Body of pancreas (tissue), 4 donors: ENCODE results near the gene ROR1. TPM values are rescaled to one million over a fixed set of nuclear protein-coding genes. Genes with fewer than 3 reads are reported as not detected.
A peak's percentile ranks its signal among the peaks of the same experiment; 100 is the strongest.

Experiments
- ATAC-seq: fragments of 150-250 bp; one replicate; pipeline ENCODE4 v1.9.1; 2016
- DNase-seq, 4 donors: peaks; one replicate each; pipeline ENCODE4 v3.0.0-alpha.2; 2019
- H3K27ac ChIP-seq, 4 donors: fragments of 200-600 bp; sonication (generic); 1 replicate in 3 of 4; 2 replicates in 1 of 4; pipeline versions ENCODE4 v1.5.1 to v1.6.1; 2016 to 2019; ENCODE audit warnings: mild to moderate bottlenecking in 1 of 4, mixed read lengths in 1 of 4, moderate library complexity in 1 of 4
- H3K27me3 ChIP-seq, 2 donors: fragments of 200-600 bp; sonication (generic); one replicate each; pipeline ENCODE4 v1.6.0; 2016; ENCODE audit warnings: mild to moderate bottlenecking in 1 of 2
- H3K36me3 ChIP-seq, 2 donors: fragments of 200-600 bp; sonication (generic); replicated peaks in 1 of 2; 2 replicates each; pipeline ENCODE4 v1.5.1; 2016; ENCODE audit warnings: low read depth in 2 of 2; ENCODE audit not compliant: insufficient read depth in 1 of 2
- H3K4me1 ChIP-seq: fragments of 200-600 bp; sonication (generic); one replicate; pipeline ENCODE4 v1.6.0; 2016
- H3K4me3 ChIP-seq, 2 donors: fragments of 200-600 bp; sonication (generic); 1 replicate in 1 of 2; 2 replicates in 1 of 2; pipeline ENCODE4 v1.5.1; 2016 to 2019
- H3K9me3 ChIP-seq, 3 donors: fragments of 200-600 bp; sonication (generic); 1 replicate in 2 of 3; 2 replicates in 1 of 3; pipeline ENCODE4 v1.5.1; 2016
- POLR2A ChIP-seq, 3 donors: fragments of 450-650 bp; IDR thresholded peaks; one replicate each; pipeline ENCODE4 v1.6.1; 2016; ENCODE audit warnings: antibody characterized with exemption in 3 of 3, mild to moderate bottlenecking in 2 of 3
- WGBS, 2 donors: methylation state at CpG; one replicate each; pipeline ENCODE4 v1.1.5; 2017; 5-methylcytosine and 5-hydroxymethylcytosine counted together
- intact Hi-C: fragments of 100-400 bp; cut with DNase I; formaldehyde crosslinking; loops from one replicate; pipeline ENCODE4 v1.15.1; 2023
- total RNA-seq, 2 donors: library from RNA; depleted of rRNA; stranded (reverse); fragments of >200 nt; gene quantifications; one replicate each; pipeline ENCODE4 v1.1.0, GENCODE V29; 2016
- TF ChIP-seq, protein P1 (sequence below), 7 experiments: fragments of 450-650 bp in 4 of 7; fragments of 200-600 bp in 3 of 7; sonication (generic) in 3 of 7; IDR thresholded peaks; one replicate each; pipeline ENCODE4 v1.5.1; 2016 to 2019; ENCODE audit warnings: antibody characterized with exemption in 7 of 7

The ROR1 gene
- total RNA-seq, 2 donors from 2014 or later = 26.7 to 56.0 TPM

DNA sequence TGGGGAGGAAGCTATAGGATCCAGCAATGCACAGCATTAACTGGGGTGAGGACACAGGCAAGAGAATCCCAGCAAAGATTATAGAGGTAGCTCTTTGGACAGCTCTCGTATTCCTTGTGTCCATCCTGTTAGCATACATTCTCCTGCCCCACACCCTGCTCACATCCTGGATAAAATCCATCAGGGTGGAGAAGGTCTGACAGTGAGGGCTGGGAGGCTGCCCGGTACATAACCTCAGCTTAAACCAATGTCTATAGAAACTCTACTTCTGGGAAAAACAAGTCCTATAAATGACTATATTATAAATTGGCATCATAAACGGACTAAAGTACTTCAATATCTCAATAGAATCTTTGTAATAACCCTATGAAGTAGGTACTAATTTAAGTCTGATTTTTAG is 392.8 kb downstream of the ROR1 start:
- intact Hi-C loops = no loop called here
- 89 to 94% methylated on average over 3 of the region's 3 CpGs for WGBS, 2 donors

DNA sequence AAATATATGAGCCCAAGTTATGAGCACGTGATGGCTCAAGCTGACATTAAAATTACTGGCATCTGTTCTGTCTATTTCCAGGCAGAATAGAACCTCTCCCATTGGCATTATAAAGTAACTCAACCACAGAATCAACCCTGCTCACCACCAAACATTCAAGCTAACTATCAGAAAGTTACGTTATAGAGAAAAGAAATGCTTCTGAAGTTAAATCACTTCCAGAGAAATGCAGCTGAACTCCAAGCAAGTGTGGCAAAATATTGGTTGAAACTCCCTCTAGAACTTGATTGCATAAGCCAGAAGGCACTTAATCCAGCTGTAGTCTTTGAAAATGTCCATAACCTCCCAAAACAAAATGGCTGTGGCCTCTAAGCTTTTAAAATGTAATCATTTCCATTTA is 393.4 kb downstream of the ROR1 start:
- Histone ChIP-seq H3K9me3 (no peaks in the 10 kb centered on the region), H3K36me3 (no peaks in the 10 kb centered on the region), H3K27ac (no peak overlapping the region), H3K4me1 (no peaks in the 10 kb centered on the region), H3K4me3 (no peak overlapping the region), H3K27me3 (no peaks in the 10 kb centered on the region)
- no peak for ATAC-seq
- TF ChIP-seq, protein P1, sequence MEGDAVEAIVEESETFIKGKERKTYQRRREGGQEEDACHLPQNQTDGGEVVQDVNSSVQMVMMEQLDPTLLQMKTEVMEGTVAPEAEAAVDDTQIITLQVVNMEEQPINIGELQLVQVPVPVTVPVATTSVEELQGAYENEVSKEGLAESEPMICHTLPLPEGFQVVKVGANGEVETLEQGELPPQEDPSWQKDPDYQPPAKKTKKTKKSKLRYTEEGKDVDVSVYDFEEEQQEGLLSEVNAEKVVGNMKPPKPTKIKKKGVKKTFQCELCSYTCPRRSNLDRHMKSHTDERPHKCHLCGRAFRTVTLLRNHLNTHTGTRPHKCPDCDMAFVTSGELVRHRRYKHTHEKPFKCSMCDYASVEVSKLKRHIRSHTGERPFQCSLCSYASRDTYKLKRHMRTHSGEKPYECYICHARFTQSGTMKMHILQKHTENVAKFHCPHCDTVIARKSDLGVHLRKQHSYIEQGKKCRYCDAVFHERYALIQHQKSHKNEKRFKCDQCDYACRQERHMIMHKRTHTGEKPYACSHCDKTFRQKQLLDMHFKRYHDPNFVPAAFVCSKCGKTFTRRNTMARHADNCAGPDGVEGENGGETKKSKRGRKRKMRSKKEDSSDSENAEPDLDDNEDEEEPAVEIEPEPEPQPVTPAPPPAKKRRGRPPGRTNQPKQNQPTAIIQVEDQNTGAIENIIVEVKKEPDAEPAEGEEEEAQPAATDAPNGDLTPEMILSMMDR (IDR thresholded peaks at IDR 0.05) = no peak
- no peak for TF ChIP-seq POLR2A (IDR thresholded peaks at IDR 0.05)
- intact Hi-C loops = no loop called here
- WGBS, 2 donors = 43 to 72% methylated on average over 2 of the region's 2 CpGs
- DNase-seq = no peak

More for the DNA sequence above, 392.8 kb downstream of the ROR1 start:
- Histone ChIP-seq H3K36me3 (no peaks in the 10 kb centered on the region), H3K9me3 (no peaks in the 10 kb centered on the region), H3K4me3 (no peak overlapping the region), H3K4me1 (no peaks in the 10 kb centered on the region), H3K27me3 (no peaks in the 10 kb centered on the region), H3K27ac (no peak overlapping the region)
- no peak for DNase-seq
- TF ChIP-seq POLR2A (IDR thresholded peaks at IDR 0.05) = no peak
- TF ChIP-seq, protein P1 (IDR thresholded peaks at IDR 0.05) = no peak
- no peak for ATAC-seq

DNA sequence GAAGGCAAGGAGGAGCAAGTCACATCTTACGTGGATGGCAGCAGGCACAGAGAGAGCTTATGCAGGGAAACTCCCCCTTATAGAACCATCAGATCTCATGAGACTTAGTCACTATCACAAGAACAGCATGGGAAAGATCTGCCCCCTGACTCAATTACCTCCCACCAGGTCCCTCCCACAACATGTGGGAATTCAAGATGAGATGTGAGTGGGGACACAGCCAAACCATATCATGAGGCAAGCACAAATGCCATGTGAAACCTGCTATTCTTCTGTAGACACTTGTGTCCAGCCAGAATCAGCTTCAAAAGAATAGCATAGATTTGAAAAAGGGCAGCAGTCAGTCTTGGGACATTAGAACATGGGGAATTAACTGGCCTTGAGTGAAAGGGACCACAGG is 397.4 kb downstream of the ROR1 start:
- Histone ChIP-seq H3K9me3 (no peaks in the 10 kb centered on the region), H3K4me1 (peaks cover 23% of the 10 kb centered on the region), H3K27me3 (no peaks in the 10 kb centered on the region), H3K36me3 (no peaks in the 10 kb centered on the region), H3K27ac (peak overlapping the region in 2 of 4 donors; percentile 6 to 60), H3K4me3 (no peak overlapping the region)
- ATAC-seq = no peak
- 81 to 87% methylated on average over 1 of the region's 1 CpG for WGBS, 2 donors
- TF ChIP-seq, protein P1 (IDR thresholded peaks at IDR 0.05) = no peak
- TF ChIP-seq POLR2A (IDR thresholded peaks at IDR 0.05) = no peak
- no peak for DNase-seq
- intact Hi-C loops = no loop called here

DNA sequence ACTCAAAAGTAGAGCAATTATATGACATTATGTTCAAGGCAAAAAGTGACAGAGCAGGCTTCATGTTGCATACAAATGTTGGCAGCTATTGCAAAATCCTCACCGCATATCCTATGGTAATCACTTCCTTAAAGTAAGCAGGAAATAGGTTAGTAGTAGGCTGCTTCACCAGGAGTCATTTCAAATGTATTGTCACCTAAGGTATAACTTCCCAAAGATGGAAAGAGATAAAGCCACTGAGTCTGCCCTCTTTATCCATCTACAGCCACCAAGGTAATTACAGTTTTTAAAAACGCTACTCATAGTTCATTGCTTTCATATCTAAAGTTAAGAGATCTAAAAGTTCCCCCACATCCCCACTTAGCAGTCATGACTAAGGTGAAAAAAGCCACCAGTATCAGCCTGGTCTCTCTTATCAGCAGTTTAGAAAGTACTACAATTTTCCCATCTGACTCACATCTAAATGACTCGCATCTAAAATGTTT is 398.0 kb downstream of the ROR1 start:
- TF ChIP-seq POLR2A (IDR thresholded peaks at IDR 0.05) = no peak
- TF ChIP-seq, protein P1 (IDR thresholded peaks at IDR 0.05) = no peak
- Histone ChIP-seq H3K4me1 (peaks cover 23% of the 10 kb centered on the region), H3K27me3 (no peaks in the 10 kb centered on the region), H3K36me3 (no peaks in the 10 kb centered on the region), H3K27ac (peak overlapping the region in 2 of 4 donors; percentile 6 to 60), H3K9me3 (no peaks in the 10 kb centered on the region), H3K4me3 (no peak overlapping the region)
- ATAC-seq (peak; percentile 41), DNase-seq (no peak)
- WGBS, 2 donors = 59 to 63% methylated on average over 3 of the region's 3 CpGs
- intact Hi-C loops = no loop called here

DNA sequence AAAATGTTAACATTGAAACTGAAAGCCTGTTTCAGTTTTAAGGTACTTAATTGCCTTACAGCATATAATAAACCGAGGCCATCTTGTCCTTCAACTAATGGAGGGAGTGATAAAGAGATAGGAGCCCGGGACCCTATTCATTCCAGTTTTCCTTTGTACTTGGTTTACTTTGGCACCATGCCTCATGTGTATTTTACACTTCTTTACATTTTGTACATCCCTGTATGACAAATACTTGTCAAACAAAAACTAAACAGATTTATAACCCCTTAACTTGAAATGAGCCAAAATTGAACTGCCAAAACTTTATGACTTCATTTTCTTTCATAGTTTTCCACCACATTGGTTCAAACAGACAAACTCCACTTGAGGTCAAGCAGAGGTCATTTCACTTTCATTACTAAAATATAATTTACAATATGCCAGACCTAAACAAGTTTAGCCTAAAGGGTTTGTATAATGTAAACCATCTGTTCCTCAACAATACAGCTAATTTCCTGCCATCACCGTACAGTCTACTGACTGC is 398.7 kb downstream of the ROR1 start:
- intact Hi-C loops = no loop called here
- Histone ChIP-seq H3K27me3 (no peaks in the 10 kb centered on the region), H3K36me3 (no peaks in the 10 kb centered on the region), H3K4me1 (peaks cover 23% of the 10 kb centered on the region), H3K27ac (peak overlapping the region; percentile 13 to 60 (median 48)), H3K4me3 (no peak overlapping the region), H3K9me3 (no peaks in the 10 kb centered on the region)
- no peak for DNase-seq
- no peak for ATAC-seq
- TF ChIP-seq POLR2A (IDR thresholded peaks at IDR 0.05) = no peak
- TF ChIP-seq, protein P1 (IDR thresholded peaks at IDR 0.05) = no peak
- 42 to 52% methylated on average over 3 of the region's 3 CpGs for WGBS, 2 donors
